Liver (tissue), 9 donors: ENCODE data around the gene MKRN2. TPM values are rescaled to one million over a fixed set of nuclear protein-coding genes. Genes with fewer than 3 reads are reported as not detected.

Source experiments
- DNase-seq: peaks from one replicate; pipeline ENCODE4 v3.0.0-alpha.2; 2017; ENCODE audit warnings: low spot score
- H3K27ac ChIP-seq, 2 donors: one replicate each; pipeline ENCODE4 v1.7.0; 2013; ENCODE audit warnings: inconsistent platforms in 2 of 2, low read length in 2 of 2, control low read depth in 1 of 2, low read depth in 1 of 2, mild to moderate bottlenecking in 1 of 2
- H3K27me3 ChIP-seq, 4 donors: one replicate each; pipeline versions ENCODE4 v1.6.1 to v1.7.0; 2013; ENCODE audit warnings: low read length in 3 of 4, inconsistent platforms in 1 of 4, mild to moderate bottlenecking in 1 of 4, moderate library complexity in 1 of 4; ENCODE audit not compliant: control insufficient read depth in 4 of 4, insufficient read depth in 4 of 4
- H3K36me3 ChIP-seq, 4 donors: one replicate each; pipeline versions ENCODE4 v1.6.1 to v1.7.0; 2013; ENCODE audit warnings: low read length in 3 of 4, mild to moderate bottlenecking in 3 of 4, low read depth in 1 of 4, moderate library complexity in 1 of 4; ENCODE audit not compliant: control insufficient read depth in 4 of 4, insufficient read depth in 3 of 4
- H3K4me1 ChIP-seq, 4 donors: one replicate each; pipeline versions ENCODE4 v1.6.1 to v1.7.0; 2013; ENCODE audit warnings: low read length in 3 of 4, mild to moderate bottlenecking in 3 of 4, moderate library complexity in 1 of 4; ENCODE audit not compliant: control insufficient read depth in 4 of 4, insufficient read depth in 4 of 4
- H3K4me3 ChIP-seq, 3 donors: one replicate each; pipeline versions ENCODE4 v1.6.1 to v1.7.0; 2013; ENCODE audit warnings: low read length in 3 of 3, control low read depth in 1 of 3, low read depth in 1 of 3, mild to moderate bottlenecking in 1 of 3
- H3K9ac ChIP-seq, 2 donors: one replicate each; pipeline ENCODE4 v1.7.0; 2013; ENCODE audit warnings: low read length in 2 of 2, mild to moderate bottlenecking in 2 of 2, moderate library complexity in 2 of 2, control low read depth in 1 of 2, low read depth in 1 of 2
- H3K9me3 ChIP-seq, 4 donors: one replicate each; pipeline versions ENCODE4 v1.6.1 to v1.7.0; 2013; ENCODE audit warnings: low read length in 3 of 4; ENCODE audit not compliant: control insufficient read depth in 4 of 4
- EGR1 ChIP-seq, 2 donors: IDR thresholded peaks; 2 replicates each; pipeline ENCODE4 v1.6.1; 2016 to 2018; ENCODE audit warnings: antibody characterized with exemption in 2 of 2, low read depth in 2 of 2
- FOXA1 ChIP-seq: IDR thresholded peaks from 2 replicates; pipeline ENCODE4 v1.6.1; 2016; ENCODE audit warnings: antibody characterized with exemption
- FOXA2 ChIP-seq: IDR thresholded peaks from 2 replicates; pipeline ENCODE4 v1.6.1; 2016; ENCODE audit warnings: antibody characterized with exemption
- GABPA ChIP-seq, 2 donors: IDR thresholded peaks in 1 of 2; conservative IDR thresholded peaks in 1 of 2; 2 replicates each; pipeline ENCODE4 v1.6.1; 2016; ENCODE audit warnings: antibody characterized with exemption in 2 of 2, mild to moderate bottlenecking in 1 of 2, moderate library complexity in 1 of 2
- HNF4A ChIP-seq, 2 donors: conservative IDR thresholded peaks; 2 replicates each; pipeline ENCODE4 v1.6.1; 2016; ENCODE audit warnings: antibody characterized with exemption in 2 of 2, mild to moderate bottlenecking in 2 of 2
- HNF4G ChIP-seq: IDR thresholded peaks from 2 replicates; pipeline ENCODE4 v1.6.1; 2016; ENCODE audit warnings: antibody characterized with exemption
- JUND ChIP-seq, 2 donors: IDR thresholded peaks; 2 replicates each; pipeline ENCODE4 v1.6.1; 2016; ENCODE audit warnings: antibody characterized with exemption in 2 of 2
- NR2F2 ChIP-seq: IDR thresholded peaks from 2 replicates; pipeline ENCODE4 v1.6.1; 2016; ENCODE audit warnings: antibody characterized with exemption
- RAD21 ChIP-seq, 2 donors: IDR thresholded peaks; 2 replicates each; pipeline ENCODE4 v1.6.1; 2016; ENCODE audit warnings: antibody characterized with exemption in 2 of 2, mild to moderate bottlenecking in 2 of 2
- RXRA ChIP-seq, 2 donors: IDR thresholded peaks; 2 replicates each; pipeline ENCODE4 v1.6.1; 2017 to 2018; ENCODE audit warnings: antibody characterized with exemption in 2 of 2, mild to moderate bottlenecking in 1 of 2
- SP1 ChIP-seq: IDR thresholded peaks from 2 replicates; pipeline ENCODE4 v1.6.1; 2018; ENCODE audit warnings: antibody characterized with exemption, mild to moderate bottlenecking
- TAF1 ChIP-seq: conservative IDR thresholded peaks from 2 replicates; pipeline ENCODE4 v1.6.1; 2016; ENCODE audit warnings: antibody characterized with exemption, mild to moderate bottlenecking
- YY1 ChIP-seq: IDR thresholded peaks from 2 replicates; pipeline ENCODE4 v1.6.1; 2016; ENCODE audit warnings: antibody characterized with exemption, mild to moderate bottlenecking
- WGBS: extraction: QIAGEN DNeasy Blood & Tissue Kit; methylation state at CpG from one replicate; pipeline ENCODE4 v1.1.7; 2013; 5-methylcytosine and 5-hydroxymethylcytosine counted together
- polyA plus RNA-seq, 2 donors: library from polyadenylated mRNA; stranded (reverse) in 1 of 2; unstranded in 1 of 2; fragments of 200-250 nt in 1 of 2; fragments of >200 nt in 1 of 2; fragmentation: Nextera tagmentation in 1 of 2; extraction: Ambion mirVana in 1 of 2; gene quantifications; one replicate each; pipeline versions ENCODE4 v1.2.1 to v1.2.3, GENCODE V29; 2013 to 2015
- total RNA-seq, 2 donors: library from RNA; depleted of rRNA; stranded (reverse); fragments of >200 nt; gene quantifications; one replicate each; pipeline ENCODE4 v1.2.3, GENCODE V29; 2014
- TF ChIP-seq, protein P1 (sequence below): IDR thresholded peaks from 2 replicates; pipeline ENCODE4 v1.6.1; 2016; ENCODE audit warnings: antibody characterized with exemption
- TF ChIP-seq, protein P2 (sequence below): fragments of 150-350 bp; IDR thresholded peaks from 2 replicates; pipeline ENCODE4 v1.5.1; 2017; ENCODE audit warnings: improper control_type of control experiment, low read depth, low read length; ENCODE audit not compliant: missing input control
- TF ChIP-seq, protein P3 (sequence below): IDR thresholded peaks from 2 replicates; pipeline ENCODE4 v1.6.1; 2016; ENCODE audit warnings: antibody characterized with exemption
- TF ChIP-seq, protein P4 (sequence below): IDR thresholded peaks from 2 replicates; pipeline ENCODE4 v1.6.1; 2016; ENCODE audit warnings: antibody characterized with exemption, mild to moderate bottlenecking
- TF ChIP-seq, protein P5 (sequence below): IDR thresholded peaks from 2 replicates; pipeline ENCODE4 v1.6.1; 2016; ENCODE audit warnings: antibody characterized with exemption
- donor health status: healthy.
- donor health status: healthy.
- donor health status: healthy.
- donor health status: healthy.
- donor health status: healthy.

The MKRN2 gene
- total and polyA plus RNA-seq, 4 donors = 6.1 to 17.3 (median 11.7) TPM

DNA sequence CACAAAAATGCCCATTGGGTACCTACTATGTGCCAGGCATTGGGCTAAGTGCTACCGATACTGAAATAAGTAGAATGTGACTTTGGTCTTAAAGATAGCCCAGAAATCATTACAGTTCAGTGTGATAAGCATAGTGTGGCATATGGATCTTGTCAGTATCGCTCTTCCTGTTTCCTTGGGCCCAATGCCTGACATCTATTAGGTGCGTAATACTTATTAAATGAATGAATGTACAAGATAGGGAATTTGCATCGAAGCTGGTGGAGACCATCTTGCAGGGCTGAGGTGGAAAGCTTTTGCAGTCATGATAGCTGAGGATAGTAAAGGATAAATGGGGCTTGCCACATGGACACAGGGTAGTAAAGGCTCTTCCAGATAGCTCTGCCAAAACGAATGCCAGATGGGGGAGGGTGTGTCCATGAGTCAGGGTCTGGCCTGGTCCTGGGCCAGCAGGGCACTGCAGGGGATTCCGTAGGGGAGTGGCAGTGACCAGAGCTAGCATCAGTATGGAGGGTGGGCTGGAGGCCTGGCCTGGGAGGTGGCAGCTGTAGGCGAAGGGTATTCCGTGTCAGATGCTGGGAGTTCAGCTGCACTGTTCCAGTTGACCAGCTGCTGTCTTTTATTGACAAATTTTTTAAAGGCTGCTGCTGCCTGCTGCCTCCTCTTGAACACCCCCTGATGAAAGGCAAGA lies 49.2 kb upstream of the MKRN2 start:
- Histone ChIP-seq H3K27ac (no peak overlapping the region), H3K27me3 (no peaks in the 10 kb centered on the region), H3K4me1 (no peaks in the 10 kb centered on the region), H3K9me3 (no peaks in the 10 kb centered on the region), H3K9ac (no peak overlapping the region), H3K4me3 (no peak overlapping the region), H3K36me3 (peaks cover 2 to 19% (median 8%) of the 10 kb centered on the region in 4 donors)
- DNase-seq = no peak
- no peak for TF ChIP-seq HNF4G
- no peak for TF ChIP-seq RXRA (IDR thresholded peaks at IDR 0.05)
- TF ChIP-seq, protein P1, sequence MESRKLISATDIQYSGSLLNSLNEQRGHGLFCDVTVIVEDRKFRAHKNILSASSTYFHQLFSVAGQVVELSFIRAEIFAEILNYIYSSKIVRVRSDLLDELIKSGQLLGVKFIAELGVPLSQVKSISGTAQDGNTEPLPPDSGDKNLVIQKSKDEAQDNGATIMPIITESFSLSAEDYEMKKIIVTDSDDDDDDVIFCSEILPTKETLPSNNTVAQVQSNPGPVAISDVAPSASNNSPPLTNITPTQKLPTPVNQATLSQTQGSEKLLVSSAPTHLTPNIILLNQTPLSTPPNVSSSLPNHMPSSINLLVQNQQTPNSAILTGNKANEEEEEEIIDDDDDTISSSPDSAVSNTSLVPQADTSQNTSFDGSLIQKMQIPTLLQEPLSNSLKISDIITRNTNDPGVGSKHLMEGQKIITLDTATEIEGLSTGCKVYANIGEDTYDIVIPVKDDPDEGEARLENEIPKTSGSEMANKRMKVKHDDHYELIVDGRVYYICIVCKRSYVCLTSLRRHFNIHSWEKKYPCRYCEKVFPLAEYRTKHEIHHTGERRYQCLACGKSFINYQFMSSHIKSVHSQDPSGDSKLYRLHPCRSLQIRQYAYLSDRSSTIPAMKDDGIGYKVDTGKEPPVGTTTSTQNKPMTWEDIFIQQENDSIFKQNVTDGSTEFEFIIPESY = no peak
- no peak for TF ChIP-seq JUND (IDR thresholded peaks at IDR 0.05)
- TF ChIP-seq GABPA (IDR thresholded peaks at IDR 0.05 in 1 of 2, conservative IDR thresholded peaks at IDR 0.05 in 1 of 2) = no peak
- no peak for TF ChIP-seq SP1
- TF ChIP-seq RAD21 (IDR thresholded peaks at IDR 0.05) = no peak
- TF ChIP-seq, protein P2, sequence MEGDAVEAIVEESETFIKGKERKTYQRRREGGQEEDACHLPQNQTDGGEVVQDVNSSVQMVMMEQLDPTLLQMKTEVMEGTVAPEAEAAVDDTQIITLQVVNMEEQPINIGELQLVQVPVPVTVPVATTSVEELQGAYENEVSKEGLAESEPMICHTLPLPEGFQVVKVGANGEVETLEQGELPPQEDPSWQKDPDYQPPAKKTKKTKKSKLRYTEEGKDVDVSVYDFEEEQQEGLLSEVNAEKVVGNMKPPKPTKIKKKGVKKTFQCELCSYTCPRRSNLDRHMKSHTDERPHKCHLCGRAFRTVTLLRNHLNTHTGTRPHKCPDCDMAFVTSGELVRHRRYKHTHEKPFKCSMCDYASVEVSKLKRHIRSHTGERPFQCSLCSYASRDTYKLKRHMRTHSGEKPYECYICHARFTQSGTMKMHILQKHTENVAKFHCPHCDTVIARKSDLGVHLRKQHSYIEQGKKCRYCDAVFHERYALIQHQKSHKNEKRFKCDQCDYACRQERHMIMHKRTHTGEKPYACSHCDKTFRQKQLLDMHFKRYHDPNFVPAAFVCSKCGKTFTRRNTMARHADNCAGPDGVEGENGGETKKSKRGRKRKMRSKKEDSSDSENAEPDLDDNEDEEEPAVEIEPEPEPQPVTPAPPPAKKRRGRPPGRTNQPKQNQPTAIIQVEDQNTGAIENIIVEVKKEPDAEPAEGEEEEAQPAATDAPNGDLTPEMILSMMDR = no peak
- TF ChIP-seq, protein P3, sequence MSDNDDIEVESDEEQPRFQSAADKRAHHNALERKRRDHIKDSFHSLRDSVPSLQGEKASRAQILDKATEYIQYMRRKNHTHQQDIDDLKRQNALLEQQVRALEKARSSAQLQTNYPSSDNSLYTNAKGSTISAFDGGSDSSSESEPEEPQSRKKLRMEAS = no peak
- no peak for TF ChIP-seq FOXA1
- no peak for TF ChIP-seq YY1
- TF ChIP-seq NR2F2 = no peak
- TF ChIP-seq EGR1 (IDR thresholded peaks at IDR 0.05; ENCODE audit: low read depth in 2 of 2) = no peak
- no peak for TF ChIP-seq FOXA2
- TF ChIP-seq, protein P4, sequence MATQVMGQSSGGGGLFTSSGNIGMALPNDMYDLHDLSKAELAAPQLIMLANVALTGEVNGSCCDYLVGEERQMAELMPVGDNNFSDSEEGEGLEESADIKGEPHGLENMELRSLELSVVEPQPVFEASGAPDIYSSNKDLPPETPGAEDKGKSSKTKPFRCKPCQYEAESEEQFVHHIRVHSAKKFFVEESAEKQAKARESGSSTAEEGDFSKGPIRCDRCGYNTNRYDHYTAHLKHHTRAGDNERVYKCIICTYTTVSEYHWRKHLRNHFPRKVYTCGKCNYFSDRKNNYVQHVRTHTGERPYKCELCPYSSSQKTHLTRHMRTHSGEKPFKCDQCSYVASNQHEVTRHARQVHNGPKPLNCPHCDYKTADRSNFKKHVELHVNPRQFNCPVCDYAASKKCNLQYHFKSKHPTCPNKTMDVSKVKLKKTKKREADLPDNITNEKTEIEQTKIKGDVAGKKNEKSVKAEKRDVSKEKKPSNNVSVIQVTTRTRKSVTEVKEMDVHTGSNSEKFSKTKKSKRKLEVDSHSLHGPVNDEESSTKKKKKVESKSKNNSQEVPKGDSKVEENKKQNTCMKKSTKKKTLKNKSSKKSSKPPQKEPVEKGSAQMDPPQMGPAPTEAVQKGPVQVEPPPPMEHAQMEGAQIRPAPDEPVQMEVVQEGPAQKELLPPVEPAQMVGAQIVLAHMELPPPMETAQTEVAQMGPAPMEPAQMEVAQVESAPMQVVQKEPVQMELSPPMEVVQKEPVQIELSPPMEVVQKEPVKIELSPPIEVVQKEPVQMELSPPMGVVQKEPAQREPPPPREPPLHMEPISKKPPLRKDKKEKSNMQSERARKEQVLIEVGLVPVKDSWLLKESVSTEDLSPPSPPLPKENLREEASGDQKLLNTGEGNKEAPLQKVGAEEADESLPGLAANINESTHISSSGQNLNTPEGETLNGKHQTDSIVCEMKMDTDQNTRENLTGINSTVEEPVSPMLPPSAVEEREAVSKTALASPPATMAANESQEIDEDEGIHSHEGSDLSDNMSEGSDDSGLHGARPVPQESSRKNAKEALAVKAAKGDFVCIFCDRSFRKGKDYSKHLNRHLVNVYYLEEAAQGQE = no peak
- TF ChIP-seq TAF1 = no peak
- TF ChIP-seq, protein P5, sequence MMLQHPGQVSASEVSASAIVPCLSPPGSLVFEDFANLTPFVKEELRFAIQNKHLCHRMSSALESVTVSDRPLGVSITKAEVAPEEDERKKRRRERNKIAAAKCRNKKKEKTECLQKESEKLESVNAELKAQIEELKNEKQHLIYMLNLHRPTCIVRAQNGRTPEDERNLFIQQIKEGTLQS = no peak
- TF ChIP-seq HNF4A (conservative IDR thresholded peaks at IDR 0.05) = no peak
- WGBS = 90% methylated on average over 8 of the region's 8 CpGs
